GM10248 (cell line): Measurements from ENCODE around the gene DNAI1.
"Not testable (repeated sequence)": the region's sequence is repeated elsewhere in the genome, so short reads cannot be mapped to it uniquely, and the experiment has no call there.

Source experiments
- CTCF ChIA-PET: fragments of 300-600 bp; sonication (Branson Sonifier 250); formaldehyde crosslinking; extraction: SDS; loops from one replicate; lab custom pipeline; 2021; ENCODE audit warnings: antibody characterized with exemption; lab: Yijun Ruan, JAX
- POLR2A ChIA-PET: fragments of 350-650 bp; sonication (Branson Sonifier 250); formaldehyde crosslinking; extraction: SDS; loops from one replicate; lab custom pipeline; 2020; ENCODE audit warnings: antibody characterized with exemption; lab: Yijun Ruan, JAX
- DNase-seq: peaks from one replicate; pipeline ENCODE4 v3.0.0; 2012; ENCODE audit errors: extremely low spot score
- CTCF ChIP-seq: IDR thresholded peaks from 2 replicates; pipeline ENCODE4 v1.5.1; 2012; ENCODE audit warnings: mild to moderate bottlenecking, low read depth; ENCODE audit errors: extremely low read depth, missing control alignments, control extremely low read depth

The DNAI1 gene

GRCh38 chr9:34522971-34523797 lies 64.6 kb downstream of the DNAI1 start, which contains the start of gene ENHO:
Gene ENHO, minus strand, starts transcription at chr9:34522990. Its CDS starts 1,295 bp downstream, at chr9:34521695.
- POLR2A ChIA-PET, result no interaction called here
- DNase-seq, result peak; percentile 91
- CTCF ChIA-PET, result interaction anchor here (1.2 to 1.3 kb wide), 2 partner anchors 9 to 17 kb away, joined by 3 read pairs; no protein-coding TSS in a partner anchor
- no peak for TF ChIP-seq CTCF

GRCh38 chr9:34524349-34524748 lies 65.7 kb downstream of the DNAI1 start:
- CTCF ChIA-PET, result interaction anchor here (0.7 to 1.2 kb wide), 5 partner anchors 11 to 110 kb away, joined by 3 to 5 read pairs (median 3); no protein-coding TSS in a partner anchor
- POLR2A ChIA-PET, result no interaction called here
- DNase-seq, result no peak
- TF ChIP-seq CTCF, result no peak

DNA sequence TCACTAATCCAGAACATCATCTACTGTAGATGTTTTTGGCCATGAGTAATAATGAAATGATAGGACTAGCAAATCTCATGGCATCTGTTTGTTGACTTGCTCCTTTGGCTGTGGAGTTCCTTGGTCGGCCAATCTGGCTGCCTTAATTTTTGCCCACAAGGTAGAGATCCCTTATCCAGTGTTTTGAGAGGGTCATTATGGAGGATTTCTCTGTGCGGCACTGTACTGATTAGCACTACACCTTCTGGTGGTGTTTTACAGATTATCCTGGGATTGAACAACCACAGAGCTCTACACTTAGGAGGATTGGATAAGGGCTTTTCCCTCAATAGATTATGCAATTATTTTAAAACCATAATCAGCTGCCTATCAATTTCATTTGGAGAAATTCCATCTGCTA lies 67.4 kb downstream of the DNAI1 start:
- no peak for TF ChIP-seq CTCF
- no peak for DNase-seq
- POLR2A ChIA-PET, result no interaction called here
- CTCF ChIA-PET, result no interaction called here

DNA sequence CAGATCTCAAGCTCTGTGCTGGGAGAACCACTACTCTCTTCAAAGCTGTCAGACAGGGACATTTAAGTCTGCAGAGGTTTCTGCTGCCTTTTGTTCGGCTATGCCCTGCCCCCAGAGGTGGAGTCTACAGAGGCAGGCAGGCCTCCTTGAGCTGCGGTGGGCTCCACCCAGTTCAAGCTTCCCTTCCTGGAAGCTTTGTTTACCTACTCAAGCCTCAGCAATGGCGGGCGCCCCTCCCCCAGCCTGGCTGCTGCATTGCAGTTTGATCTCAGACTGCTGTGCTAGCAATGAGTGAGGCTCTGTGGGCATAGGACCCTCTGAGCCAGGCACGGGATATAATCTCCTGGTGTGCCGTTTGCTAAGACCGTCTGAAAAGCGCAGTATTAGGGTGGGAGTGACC lies 73.4 kb downstream of the DNAI1 start:
- DNase-seq, POLR2A ChIA-PET, CTCF ChIA-PET: not testable (repeated sequence)

- CTCF ChIA-PET, result interaction anchor here (1.0 to 1.3 kb wide), 3 partner anchors 10 to 67 kb away, joined by 4 to 5 read pairs (median 5); no protein-coding TSS in a partner anchor
- POLR2A ChIA-PET, result no interaction called here
- TF ChIP-seq CTCF, result no peak
These were observed 78.1 kb downstream of the DNAI1 start for GRCh38 chr9:34536685-34537084.

GRCh38 chr9:34540827-34541226 lies 82.2 kb downstream of the DNAI1 start:
- no peak for TF ChIP-seq CTCF
- CTCF ChIA-PET, result interaction anchor here (0.9 kb wide), 1 partner anchor 51 kb away, joined by 3 read pairs; no protein-coding TSS in a partner anchor
- no peak for DNase-seq
- POLR2A ChIA-PET, result no interaction called here

More at GRCh38 chr9:34536685-34537084, 78.1 kb downstream of the DNAI1 start:
- no peak for DNase-seq

DNA sequence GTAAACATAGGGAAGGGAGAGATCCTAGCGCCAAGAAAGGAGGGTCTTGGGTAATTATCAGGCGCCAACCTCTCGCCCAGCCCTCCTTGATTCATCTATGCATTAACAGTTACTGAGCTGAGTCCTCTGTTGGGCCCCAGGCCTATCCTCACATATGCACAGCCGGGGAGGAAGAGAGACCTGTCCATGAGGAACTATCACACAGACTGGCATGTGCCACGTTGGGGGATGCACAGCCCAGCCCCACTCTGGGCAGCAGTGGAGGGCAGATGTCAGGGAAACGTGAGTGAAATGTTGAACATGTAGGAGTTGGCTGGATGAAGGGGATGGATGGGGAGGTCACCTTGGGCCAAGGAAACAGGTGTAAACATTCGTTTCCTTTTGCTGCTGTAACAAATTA lies 82.9 kb downstream of the DNAI1 start:
- ChIA-PET CTCF (no interaction called here), POLR2A (no interaction called here)
- DNase-seq, result no peak
- TF ChIP-seq CTCF, result no peak
